Heart left ventricle (tissue), 13 donors: ENCODE results near the gene UPK3A.

Source experiments
- CTCF ChIP-seq, 12 donors: fragments of 200-600 bp; sonication (generic) in 4 of 12; IDR thresholded peaks; one replicate each; pipeline versions ENCODE4 v1.5.0 to v1.8.0; 2018 to 2022; ENCODE audit warnings: antibody characterized with exemption in 12 of 12, mild to moderate bottlenecking in 5 of 12
- POLR2A ChIP-seq, 2 donors: fragments of 450-650 bp; IDR thresholded peaks; one replicate each; pipeline ENCODE4 v1.6.1; 2017; ENCODE audit warnings: antibody characterized with exemption in 2 of 2, mild to moderate bottlenecking in 2 of 2, moderate library complexity in 2 of 2
- donor health status: ischemic (EF 13 %, LVEDD 7.1; RV severe dilation, severe dysfunction).
- donor health status: DM: no; HTN: yes; CAD: no.
- donor health status: DM: no; HTN: no; CAD: no.
- donor health status: ischemic (EF 25% LVEDD 6.9; RV normal size, moderate dysfunction).
- donor health status: ischemic (EF 25% LVEDD 5.7; RV mildly dilated, moderate dysfunction).
- donor health status: ischemic (EF 35%, LVEDD 5.7; RV mildly dilated, moderate dysfunction).
- donor health status: nonischemic (EF 11% LVEDD 7.7; RV severe dilation, severe dysfunction).
- donor health status: DM: yes; HTN: yes; CAD: no.
- donor health status: PGD.
- donor health status: ischemic (EF 29% LVEDD 5.4; RV normal size, mild dysfunction).
- donor health status: nonischemic (EF 23%, LVEDD 6.1; RV moderate dilation, normal function).

GRCh38 chr22:45331486-45331885, 46.7 kb downstream of the UPK3A start:
- no peak for TF ChIP-seq CTCF (IDR thresholded peaks at IDR 0.05)
- TF ChIP-seq POLR2A (IDR thresholded peaks at IDR 0.05): no peak
